Heart left ventricle (tissue), 13 donors: ENCODE results near the gene MUC15.

Experiments used
- CTCF ChIP-seq, 12 donors: fragments of 200-600 bp; sonication (generic) in 4 of 12; IDR thresholded peaks; one replicate each; pipeline versions ENCODE4 v1.5.0 to v1.8.0; 2018 to 2022; ENCODE audit warnings: antibody characterized with exemption in 12 of 12, mild to moderate bottlenecking in 5 of 12
- POLR2A ChIP-seq, 2 donors: fragments of 450-650 bp; IDR thresholded peaks; one replicate each; pipeline ENCODE4 v1.6.1; 2017; ENCODE audit warnings: antibody characterized with exemption in 2 of 2, mild to moderate bottlenecking in 2 of 2, moderate library complexity in 2 of 2
- donor health status: ischemic (EF 13 %, LVEDD 7.1; RV severe dilation, severe dysfunction).
- donor health status: DM: no; HTN: yes; CAD: no.
- donor health status: DM: no; HTN: no; CAD: no.
- donor health status: ischemic (EF 25% LVEDD 6.9; RV normal size, moderate dysfunction).
- donor health status: ischemic (EF 25% LVEDD 5.7; RV mildly dilated, moderate dysfunction).
- donor health status: ischemic (EF 35%, LVEDD 5.7; RV mildly dilated, moderate dysfunction).
- donor health status: nonischemic (EF 11% LVEDD 7.7; RV severe dilation, severe dysfunction).
- donor health status: DM: yes; HTN: yes; CAD: no.
- donor health status: PGD.
- donor health status: ischemic (EF 29% LVEDD 5.4; RV normal size, mild dysfunction).
- donor health status: nonischemic (EF 23%, LVEDD 6.1; RV moderate dilation, normal function).

- TF ChIP-seq CTCF (IDR thresholded peaks at IDR 0.05) (no peak), POLR2A (IDR thresholded peaks at IDR 0.05) (no peak)
These were observed 1.8 kb upstream of the MUC15 start for GRCh38 chr11:26573896-26574295.
